Measurements from ENCODE around the gene CDC20.
A peak's percentile ranks its signal among the peaks of the same experiment; 100 is the strongest.

CDC20 gene

DNA sequence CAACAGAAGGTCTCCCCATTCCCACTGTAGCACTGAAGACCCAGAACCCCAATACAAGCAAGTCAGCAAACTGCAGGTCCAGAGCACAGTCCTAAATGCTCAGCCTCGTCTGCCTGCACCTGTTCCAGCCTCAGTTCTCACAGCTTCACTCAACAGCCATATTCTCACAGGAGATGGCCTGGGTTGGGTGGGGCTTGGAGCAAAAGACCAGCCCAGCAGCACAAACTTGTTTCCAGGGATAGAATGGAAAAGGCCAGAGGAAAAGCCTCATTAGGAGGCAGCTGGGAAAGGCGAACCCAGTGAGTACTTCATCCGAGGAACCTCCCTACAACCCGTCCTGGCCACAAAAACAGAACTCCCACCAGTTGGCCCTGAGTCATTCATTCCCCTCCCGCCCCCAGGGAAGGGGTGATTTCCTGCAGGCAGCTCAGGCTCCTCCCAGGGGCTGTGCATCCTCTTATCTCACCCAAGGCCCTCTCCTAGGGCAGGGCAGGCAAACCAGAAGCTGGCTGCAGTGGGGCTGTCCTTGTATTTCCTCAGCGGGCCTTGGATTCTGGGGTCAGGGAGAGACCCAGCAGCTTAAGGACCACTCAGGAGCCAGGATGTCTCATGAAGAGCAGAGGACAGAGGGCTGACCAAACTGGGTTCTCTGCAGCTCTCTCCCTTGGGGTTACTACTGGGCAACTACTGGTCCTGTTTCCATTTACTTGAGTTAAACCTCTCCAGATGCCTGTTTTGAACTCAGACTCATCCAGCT is 28.6 kb upstream of the CDC20 start:
- DNase-seq: peak; percentile 80

DNA sequence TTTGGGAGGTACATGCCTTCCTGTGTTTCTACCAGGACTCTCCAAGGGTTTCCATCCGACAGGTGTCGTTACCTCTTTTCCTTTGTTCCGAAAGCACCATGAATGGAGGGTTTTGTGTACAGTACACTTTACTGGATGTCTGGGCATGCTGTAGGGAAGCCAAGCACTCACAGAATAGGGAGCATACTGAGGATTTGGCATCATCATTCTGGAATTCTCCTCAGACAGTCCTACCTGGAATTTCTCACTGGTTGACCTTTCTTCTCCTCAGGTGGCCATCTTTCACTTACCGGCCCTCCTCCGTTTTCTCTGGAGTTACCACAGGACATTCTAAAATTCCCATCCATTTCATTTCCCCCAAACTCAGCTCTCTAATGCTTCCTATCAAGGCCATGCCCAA is 27.1 kb upstream of the CDC20 start:
- no peak for DNase-seq

DNA sequence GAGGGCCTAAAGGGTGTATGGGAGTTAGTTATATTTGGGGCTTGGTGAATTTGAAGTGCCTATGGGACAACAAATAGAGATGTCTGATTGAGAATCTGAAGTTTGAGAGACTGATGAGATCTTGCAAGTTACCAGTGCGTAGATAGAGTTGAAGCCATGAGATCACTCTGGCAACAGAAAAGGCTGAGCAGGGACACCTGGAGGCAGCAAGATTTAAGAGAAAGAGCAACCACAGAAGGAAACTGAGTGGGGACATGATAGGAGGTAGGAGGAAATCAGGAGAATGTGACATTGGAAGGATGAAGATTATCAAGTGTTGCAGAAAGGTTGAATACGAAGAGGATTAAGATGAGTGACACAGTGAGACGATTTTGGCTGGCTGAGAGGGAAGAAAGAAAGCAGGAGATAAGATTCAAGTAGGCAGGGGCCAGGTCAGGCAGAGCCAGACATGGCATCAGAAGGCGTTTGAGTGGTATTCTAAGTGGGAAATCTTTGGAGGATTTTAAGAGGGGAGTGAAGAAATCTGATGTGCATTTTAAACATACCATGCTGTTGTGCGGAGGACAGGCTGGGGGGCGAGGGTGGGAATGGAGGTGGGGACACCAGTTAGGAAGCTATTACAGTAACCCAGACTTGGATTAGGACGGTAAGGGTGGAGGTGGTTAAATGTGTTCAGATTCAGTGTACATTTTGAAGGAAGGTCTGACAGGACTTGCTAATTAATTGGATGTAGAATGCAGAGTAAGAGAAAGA is 24.2 kb upstream of the CDC20 start:
- DNase-seq: no peak

DNA sequence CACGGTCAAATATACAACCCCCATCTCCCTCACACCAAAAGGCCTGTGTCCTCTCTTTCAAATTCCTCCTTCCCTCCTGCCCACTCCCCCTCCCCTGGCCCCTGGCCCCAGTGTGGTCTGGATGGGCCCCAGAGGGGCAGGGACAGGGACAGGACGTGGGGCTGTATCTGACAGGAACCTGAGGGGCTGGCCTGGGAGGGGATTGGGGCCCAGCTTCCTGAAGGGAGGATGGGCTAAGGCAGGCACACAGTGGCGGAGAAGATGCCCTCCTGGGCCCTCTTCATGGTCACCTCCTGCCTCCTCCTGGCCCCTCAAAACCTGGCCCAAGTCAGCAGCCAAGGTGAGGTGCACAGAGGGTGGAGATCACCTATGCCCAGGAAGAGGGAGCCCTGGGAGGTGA is 21.2 kb upstream of the CDC20 start, which contains the start of gene MPL:
Gene MPL, plus strand, starts transcription at position 231 of the 400 bp plus-strand sequence. Its CDS starts 31 bp downstream, at position 262.
- DNase-seq: no peak

DNA sequence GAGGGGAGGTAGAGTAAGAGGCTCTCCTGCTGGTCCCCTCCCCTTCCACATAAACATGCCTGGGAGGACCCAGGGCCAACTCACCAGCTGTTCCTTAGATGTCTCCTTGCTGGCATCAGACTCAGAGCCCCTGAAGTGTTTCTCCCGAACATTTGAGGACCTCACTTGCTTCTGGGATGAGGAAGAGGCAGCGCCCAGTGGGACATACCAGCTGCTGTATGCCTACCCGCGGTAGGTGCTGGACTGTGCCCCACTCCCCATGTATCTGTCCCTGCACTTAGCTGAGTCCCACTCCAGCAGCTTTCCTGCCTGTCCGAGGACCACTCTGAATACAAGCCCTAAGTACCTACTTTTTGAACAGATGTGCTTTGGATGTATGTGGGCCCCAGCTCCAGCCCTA is 20.8 kb upstream of the CDC20 start:
- DNase-seq: no peak

DNA sequence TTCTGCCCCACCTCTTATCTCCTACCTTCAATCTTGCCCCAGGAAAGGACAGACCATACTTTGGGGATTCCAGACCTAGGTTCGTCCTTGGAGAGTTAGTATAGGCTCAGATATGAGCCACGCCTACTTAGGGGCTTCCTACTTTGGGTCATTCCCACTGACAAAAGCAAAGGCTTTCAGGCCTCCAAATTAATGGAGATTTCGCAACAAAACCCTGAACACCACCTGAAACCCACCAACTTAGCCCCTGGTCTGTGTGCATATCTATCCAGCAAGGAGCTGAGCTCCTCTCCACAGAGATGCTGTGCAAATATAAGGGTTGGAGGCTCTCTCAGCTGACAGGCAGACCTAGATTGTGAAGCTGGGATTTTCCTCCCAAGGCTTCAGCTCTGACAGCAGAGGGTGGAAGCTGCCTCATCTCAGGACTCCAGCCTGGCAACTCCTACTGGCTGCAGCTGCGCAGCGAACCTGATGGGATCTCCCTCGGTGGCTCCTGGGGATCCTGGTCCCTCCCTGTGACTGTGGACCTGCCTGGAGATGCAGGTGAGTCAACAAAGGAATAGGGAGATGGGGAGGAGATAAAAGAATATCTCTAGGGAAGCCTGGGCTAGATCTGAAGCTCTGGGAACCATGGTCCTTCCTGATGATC is 19.1 kb upstream of the CDC20 start:
- no peak for DNase-seq

DNA sequence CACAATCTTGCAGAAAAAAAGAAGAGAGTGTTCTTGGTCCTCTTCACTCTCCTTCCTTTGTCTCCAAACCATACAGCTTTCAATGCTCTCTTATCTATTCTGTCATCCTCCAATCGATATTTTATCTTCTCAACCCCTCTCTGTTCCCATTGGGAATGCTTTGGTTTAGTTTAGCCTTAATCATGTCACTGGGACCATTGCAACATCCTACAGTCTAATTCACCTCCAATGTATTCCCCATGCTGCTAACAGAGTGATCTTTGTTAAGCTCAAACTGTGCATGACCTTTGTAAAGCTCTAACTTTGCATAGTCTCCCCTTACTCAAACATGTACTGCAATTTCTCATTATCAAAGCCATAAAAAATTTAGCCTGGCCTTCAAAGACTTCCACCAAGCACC is 18.2 kb upstream of the CDC20 start:
- no peak for DNase-seq

DNA sequence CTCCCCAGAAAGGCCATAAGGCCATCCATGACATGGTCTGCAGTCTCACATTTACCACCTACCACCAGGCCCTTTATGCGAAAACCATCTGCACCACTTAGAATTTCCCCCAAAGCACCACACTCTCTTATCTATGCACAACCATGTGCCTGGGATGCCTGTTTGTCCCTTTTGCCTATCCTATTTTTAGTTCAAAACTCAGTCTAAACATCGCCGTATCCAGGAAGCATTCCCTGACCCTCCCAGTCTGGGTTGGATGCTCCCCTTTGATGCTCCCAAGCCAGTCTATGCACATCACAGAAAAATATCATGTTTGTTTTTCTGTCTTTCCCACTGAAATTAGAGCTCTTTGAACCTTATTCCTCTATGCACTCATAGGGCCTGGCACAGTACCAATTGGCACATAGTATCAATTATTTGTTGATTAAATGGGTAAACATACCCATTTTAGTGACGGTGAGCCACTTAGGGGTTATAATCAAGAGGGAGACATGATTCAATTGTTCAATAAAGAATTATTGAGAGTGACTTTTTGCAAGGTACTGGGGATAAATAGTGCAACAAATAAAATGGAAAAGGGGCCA is 14.4 kb upstream of the CDC20 start:
- DNase-seq: no peak

DNA sequence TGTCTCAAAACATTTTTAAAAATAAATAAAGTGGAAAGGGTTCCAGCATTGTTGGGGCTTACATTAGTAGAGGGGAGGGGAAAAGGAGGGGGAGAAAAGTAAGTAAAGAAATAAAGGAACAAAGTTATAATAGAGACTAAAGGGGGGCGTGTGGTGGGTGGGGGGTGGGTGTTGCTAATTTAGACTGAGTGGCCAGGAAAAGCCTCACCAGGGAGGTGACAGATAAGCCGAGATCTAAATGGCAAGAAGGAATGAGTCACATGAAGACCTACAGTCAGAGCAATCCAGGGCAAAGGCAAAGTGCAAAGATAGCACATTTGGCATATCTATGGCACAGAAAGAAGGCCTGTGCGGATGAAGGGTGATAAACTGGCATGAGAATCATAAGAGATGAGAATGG is 13.7 kb upstream of the CDC20 start:
- DNase-seq: no peak

DNA sequence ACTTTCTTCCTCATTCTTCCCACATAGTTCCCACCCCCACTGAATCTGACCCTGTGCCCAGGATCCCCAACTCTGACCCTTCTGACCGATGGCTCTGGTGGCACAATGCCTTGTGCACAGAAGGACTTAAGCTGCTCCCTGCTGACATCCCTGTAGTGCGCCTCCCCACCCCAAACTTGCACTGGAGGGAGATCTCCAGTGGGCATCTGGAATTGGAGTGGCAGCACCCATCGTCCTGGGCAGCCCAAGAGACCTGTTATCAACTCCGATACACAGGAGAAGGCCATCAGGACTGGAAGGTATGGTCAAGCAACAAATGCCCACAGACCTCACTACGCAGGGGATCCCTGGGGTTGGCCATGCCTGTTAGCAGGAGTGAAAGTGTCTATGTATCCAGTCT is 12.1 kb upstream of the CDC20 start:
- DNase-seq: no peak

DNA sequence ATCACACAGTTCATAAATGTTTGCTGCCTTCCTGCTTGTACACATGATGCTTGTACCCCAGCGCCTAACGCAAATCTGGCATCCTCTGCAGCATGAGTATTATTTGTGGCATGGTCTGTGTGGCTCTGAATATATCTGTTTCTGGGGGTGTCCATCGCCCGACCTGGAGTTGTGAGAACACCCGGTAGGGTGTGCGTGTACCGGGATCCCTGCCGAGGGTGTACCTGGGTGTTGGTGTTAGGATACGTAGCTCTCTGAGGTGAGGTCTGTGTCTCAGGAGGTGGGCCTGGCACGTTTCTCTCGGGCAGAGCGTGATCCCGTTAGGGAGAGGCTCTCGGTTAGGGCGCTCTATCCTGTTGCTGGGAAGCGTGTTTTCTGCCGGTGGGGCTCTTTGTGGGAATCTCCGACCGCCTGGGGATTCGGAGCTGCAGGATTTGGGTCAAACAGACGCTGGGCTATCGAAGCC is 10.4 kb upstream of the CDC20 start:
- DNase-seq: no peak

DNA sequence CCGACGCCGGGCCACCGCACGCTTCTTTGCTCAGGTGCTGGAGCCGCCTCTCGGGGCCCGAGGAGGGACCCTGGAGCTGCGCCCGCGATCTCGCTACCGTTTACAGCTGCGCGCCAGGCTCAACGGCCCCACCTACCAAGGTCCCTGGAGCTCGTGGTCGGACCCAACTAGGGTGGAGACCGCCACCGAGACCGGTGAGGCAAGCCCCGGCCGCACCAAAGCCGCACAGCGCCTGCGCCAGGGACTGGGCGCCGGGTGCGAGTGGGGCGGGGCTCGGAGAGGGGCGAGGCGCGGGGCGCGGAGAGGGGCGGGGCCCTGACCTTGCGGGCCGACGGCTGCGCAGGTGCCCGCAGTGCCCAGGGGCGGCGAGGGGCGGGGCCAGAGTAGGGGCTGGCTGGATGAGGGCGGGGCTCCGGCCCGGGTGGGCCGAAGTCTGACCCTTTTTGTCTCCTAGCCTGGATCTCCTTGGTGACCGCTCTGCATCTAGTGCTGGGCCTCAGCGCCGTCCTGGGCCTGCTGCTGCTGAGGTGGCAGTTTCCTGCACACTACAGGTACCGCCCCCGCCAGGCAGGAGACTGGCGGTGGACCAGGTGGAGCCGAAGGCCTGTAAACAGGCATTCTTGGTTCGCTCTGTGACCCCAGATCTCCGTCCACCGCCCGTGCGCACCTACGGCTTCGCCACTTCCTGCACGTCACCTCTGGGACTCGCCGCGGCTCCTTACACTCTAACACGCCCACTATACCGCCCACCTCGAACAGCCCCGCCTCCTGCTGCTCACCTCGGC is 9.8 kb upstream of the CDC20 start:
- peak; percentile 78 for DNase-seq

DNA sequence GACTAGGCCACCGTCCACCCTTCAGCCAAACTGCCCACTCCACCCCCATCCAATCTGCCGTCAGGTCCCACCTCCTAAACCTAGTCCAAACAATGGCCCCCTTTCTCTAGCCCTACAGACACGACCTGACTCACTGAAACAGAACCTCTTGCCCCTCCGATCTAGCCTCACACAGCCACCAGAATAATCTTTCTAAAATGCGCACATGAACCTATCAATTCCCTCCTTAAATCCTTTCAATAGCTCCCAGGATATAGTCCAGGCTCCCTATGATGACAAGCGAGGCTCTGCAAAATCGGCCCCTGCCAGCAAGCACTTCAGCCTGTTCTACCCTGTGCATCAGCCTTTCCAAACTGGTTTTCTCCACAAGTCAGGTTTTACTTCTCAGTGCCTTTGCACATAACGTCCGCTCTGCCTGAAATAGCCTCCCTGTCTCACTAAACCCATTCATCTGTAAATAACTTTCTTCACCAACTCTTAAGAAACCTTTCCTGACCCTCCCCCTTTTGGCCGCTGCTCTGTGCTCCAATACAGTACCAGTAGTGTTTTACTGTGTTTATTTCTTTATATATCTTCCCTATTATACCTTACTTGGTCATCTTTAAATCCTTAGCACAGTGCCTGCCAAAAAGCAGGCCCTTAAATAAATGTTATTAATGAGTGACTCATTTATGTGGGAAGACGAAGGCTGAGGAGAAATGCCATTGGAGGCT is 9.0 kb upstream of the CDC20 start:
- no peak for DNase-seq

DNA sequence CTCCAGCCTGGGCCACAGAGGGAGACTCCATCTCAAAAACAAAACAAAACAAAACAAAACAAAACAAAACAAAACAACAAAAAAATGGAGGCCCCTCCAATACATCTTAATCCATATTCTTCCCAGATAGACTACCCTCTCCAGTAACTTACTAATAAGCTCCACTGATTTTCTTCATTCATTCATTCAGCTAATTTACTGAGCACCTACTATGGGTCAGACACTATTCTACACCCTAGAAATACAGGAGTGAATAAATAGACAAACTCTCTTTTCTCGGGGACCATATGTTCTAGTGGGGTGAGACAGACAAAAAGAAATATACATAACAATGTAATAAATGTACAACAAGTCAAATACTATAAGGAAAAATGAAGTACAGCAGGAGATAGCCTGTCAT is 7.8 kb upstream of the CDC20 start:
- DNase-seq: no peak

DNA sequence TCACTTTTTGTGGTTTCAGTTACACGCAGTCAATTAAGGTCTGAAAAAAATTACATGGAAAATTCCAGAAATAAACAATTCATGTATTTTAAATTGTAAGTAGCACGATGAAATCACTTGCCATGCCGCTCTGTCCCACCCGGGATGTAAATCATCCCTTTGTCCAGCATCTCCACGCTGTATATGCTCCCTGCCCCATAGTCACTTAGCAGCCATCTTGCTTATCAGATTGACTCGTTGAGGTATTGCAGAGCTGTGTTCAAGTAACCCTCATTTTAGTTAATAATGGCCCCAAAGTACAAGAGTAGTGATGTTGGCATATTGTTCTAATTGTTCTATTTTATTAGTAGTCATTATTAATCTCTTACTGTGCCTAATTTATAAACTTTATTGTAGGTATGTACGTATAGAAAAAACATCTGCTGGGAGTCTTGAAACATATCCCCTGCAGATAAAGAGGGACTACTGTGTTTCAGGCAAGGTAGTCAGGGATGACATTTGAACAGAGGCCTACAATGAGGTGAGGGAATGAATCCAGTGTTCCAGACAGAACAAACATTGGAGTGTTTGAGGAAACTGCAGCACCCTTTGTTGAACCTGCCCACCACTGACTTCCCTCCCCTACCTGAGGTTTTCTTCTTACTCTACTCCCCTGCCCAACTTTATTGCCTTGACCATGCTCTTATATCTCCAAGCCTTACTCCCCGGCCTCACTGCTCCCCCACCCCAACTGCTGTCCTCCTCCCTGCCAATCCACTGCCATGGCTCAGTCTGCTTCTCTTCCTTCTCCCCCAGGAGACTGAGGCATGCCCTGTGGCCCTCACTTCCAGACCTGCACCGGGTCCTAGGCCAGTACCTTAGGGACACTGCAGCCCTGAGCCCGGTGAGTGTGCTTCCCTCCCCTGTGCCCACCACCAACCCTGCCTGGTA is 7.1 kb upstream of the CDC20 start:
- no peak for DNase-seq

DNA sequence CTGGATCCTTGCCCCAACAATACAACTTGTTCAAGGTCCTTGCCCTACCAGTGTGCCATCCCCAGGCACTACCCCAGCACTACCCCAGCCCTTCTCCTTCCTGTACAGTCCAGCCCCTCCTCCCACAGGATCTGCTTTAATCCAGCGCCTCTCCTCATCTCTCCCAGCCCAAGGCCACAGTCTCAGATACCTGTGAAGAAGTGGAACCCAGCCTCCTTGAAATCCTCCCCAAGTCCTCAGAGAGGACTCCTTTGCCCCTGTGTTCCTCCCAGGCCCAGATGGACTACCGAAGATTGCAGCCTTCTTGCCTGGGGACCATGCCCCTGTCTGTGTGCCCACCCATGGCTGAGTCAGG is 6.5 kb upstream of the CDC20 start:
- DNase-seq: no peak

DNA sequence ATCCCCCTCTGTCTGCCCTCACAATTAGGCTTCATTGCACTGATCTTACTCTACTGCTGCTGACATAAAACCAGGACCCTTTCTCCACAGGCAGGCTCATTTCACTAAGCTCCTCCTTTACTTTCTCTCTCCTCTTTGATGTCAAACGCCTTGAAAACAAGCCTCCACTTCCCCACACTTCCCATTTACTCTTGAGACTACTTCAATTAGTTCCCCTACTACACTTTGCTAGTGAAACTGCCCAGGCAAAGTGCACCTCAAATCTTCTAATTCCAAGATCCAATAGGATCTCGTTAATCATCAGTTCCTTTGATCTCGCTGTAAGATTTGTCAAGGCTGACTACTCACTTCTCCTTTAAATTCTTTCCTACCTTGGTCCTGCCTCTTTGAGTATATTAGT is 5.9 kb upstream of the CDC20 start:
- DNase-seq: no peak

DNA sequence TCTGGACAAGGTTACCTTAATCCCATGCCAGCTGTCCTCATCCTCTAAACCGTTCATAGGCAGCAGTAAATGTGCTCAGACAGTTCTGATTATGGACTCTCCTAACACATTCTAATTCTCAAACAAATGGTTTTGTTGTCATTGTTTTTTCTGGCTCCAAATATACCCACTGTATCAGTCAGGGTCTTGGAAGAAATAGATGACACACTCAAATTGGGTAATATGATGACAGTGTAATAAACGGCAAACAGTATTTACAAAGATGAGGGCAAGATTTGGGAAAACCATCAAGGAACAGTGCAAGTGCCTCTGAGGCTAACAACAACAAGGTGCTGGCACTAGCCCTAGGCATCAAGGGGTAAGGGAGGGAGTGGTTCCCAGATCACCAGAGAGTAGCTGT is 4.3 kb upstream of the CDC20 start:
- no peak for DNase-seq

DNA sequence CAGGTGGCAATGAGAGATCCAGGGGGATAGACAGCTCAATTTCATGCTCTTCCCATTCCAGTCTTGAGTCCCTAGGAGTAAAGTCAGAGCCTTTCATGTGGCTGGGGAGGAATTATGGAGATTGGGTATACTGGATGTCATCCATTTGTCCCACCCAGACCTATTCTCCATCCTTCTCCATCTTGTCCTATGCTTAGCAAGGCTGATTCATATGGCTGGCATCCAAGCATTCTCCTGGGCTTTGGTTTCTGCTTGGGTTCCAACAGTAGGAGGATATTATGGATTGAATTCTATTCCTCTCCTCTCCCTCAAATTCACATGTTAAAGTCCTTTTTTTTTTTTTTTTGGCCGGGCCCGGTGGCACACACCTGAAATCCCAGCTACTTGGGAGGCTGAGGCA is 3.8 kb upstream of the CDC20 start:
- DNase-seq: no peak

DNA sequence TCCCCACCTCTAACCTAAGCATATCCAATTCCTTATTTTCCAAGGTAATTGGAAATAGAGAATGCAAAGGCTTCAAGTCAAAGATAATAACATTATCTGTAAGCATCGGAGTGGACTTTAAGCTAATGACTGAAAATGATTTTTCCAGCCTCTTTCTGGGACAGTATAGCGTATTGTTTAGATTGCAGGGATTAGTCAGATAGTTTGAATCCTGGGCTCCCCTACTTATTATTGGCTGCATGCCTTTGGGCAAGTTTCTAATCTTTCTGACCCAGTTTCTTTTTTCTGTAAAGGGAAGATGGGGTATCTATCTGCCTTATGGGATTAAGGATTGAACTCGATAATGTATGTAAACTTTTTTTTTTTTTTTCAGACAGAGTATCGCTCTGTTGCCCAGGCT is 1.5 kb upstream of the CDC20 start:
- DNase-seq: no peak
